ENCODE measurements around the gene ADCY6.

DNA sequence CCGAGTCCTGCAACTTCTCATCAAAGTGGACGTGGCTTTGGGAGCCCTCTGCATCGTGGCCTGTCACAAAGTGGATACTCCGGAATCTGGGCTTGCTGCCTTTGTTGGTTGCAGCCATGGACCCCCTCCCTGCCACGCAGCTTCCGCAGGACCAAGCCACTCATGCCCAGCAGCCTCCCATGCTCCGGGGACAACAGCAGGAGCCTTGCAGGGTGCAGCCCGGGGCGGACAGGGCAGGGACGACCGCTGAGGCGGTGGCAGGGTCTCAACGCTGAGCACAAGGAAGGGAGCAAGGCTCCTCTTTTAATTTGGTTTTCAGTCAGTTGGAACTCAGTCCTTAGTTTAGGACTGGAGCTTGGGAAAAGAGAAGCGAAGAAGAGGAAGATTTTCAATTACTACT is 12.1 kb upstream of the ADCY6 start:
- TF ChIP-seq CTCF (conservative IDR thresholded peaks at IDR 0.05 in 1 of 2, IDR thresholded peaks at IDR 0.05 in 1 of 2; ENCODE audit: low read depth in 1 of 2, low read length in 2 of 2) (no peak), EZH2 (IDR thresholded peaks at IDR 0.05; ENCODE audit: low read length, missing control alignments) (no peak)
